Stimulated activated CD8-positive, alpha-beta memory T cell treated with anti-CD3 and anti-CD28 coated beads, Interleukin-4, amount 100 ng/mL, for 1 hour (primary cell): ENCODE data around the gene CPNE2.

Source experiments
- DNase-seq, 2 donors: peaks; one replicate each; pipeline ENCODE4 v3.0.0-alpha.2; 2020; ENCODE audit warnings: low read depth in 2 of 2, low spot score in 1 of 2

CPNE2 gene

GRCh38 chr16:57192146-57192545 is 99.8 kb downstream of the CPNE2 start:
- no peak for DNase-seq

GRCh38 chr16:57192720-57193486 is 100.5 kb downstream of the CPNE2 start:
- DNase-seq, result no peak

- DNase-seq, result no peak
Measured at GRCh38 chr16:57194512-57194911, 102.1 kb downstream of the CPNE2 start.

- DNase-seq, result no peak
Measured at GRCh38 chr16:57196286-57196685, 103.9 kb downstream of the CPNE2 start.

DNA sequence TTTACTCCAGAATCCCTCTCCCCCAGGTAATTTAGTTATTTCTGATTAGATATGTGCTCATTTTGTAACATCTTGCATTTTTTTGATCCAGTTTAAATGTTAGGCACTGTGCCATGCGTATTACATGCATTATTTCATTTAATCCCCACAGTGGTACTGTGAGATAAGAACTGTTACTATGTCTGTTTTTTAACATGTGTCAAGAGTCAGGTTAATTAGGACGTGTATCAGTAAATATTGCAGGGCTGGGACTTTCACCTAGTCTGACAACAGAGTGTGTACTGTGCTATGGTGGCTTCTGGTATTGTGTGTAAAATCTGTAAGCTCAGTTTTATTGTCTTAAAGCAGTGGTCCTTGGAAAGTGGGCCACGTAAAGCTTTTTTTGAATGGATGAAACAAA is 104.4 kb downstream of the CPNE2 start:
- no peak for DNase-seq
